ENCODE results near the gene DPH3.

Gene DPH3

DNA sequence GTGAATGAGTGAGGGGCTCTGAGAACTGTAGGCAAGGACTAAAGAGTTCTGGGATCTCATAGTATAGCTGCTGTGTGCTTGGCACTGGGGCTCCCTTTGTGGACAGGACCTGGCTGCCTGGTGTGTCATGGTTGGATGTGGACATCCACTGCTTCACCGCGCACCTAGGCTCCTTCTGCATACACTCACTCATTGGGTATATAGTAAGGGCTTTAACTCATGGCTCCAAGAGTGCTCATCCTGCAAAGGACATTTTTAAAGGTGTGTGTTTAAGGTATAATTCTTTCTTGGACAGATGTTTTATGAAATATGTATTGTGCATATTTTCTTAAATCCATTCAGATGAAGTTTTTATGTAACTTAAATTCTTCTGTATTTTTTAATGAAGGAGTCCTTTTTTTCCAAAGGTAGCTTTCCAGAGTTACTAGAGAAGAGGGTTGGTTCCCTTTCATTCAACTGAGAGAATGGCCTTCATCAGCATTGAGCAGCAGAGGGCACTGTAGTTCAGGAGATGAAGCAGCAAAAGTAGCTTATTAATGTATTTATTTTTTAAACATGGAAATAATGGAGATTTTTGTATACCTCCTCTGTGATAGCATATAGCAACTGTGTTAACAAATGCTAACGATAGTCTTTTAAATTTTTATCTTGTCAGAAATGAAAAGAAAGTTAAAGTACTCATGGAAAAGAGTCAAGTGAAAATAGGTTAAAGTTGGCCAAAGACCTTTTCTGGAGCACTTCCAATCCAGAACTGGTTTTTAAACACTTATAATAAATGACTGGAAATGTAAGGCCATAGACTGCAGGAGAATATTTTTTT lies 25.5 kb upstream of the DPH3 start:
- DNase-seq, result peak; percentile 38 to 56

- no peak for DNase-seq
Observed at GRCh38 chr3:16289144-16289889, 24.6 kb upstream of the DPH3 start.

DNA sequence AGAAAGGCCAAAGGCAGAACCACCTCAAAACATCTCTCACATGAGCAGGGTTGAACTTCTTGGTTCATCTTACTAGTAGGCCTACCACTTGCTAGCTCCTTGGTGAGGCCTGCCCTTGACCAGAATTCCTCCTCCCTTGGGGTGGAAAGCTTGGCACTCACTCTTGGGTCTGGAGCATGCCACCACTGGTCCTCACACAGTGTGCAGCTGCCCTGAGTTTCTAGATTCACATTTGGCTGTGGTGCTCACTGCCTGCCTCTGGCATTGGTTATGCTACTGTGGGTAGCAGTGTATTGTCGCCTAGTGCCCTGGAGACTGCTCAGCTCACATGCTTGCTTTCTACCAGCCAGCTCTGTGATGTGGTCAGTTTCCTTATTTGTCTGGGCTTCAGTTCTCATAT lies 23.9 kb upstream of the DPH3 start:
- DNase-seq, result no peak

DNA sequence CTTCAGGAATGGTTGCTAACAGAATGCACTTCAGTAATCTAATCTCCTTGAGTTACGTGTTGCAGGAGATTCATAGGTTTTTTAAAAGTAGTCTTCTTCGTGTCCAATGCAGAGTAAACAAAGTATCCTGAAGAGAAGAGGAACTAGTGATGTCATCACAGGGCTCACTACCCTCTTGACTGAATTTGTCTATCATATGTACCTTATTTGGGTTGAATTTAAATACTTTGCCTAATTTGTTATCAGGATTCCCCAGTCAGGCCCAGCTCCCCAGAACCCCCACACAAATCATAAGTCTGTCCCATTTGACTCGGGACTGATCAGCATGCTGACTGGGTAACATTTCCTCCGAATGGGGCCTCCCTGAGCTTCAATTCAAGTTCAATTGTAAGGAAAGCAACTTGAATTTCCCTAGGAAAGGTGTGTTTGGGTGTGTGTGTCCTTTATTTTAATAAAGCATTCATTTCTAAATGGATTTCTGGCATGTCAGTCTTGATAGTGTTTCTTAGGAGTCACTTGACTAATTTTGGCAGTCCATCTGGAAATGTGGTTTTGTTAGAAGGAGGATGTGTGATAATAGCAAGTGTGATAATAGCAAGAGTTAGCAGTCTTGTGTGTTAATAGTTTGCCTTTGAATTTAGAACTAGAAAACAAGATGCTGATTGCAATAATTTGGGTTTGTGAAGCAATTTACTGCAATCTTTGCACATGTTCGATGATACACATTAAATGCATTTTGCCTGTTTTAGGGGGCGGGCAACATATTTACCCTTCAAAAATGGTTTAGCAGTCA lies 22.2 kb upstream of the DPH3 start:
- no peak for DNase-seq

- peak; percentile 51 to 76 for DNase-seq
Observed at GRCh38 chr3:16286161-16286560, 21.4 kb upstream of the DPH3 start.

DNA sequence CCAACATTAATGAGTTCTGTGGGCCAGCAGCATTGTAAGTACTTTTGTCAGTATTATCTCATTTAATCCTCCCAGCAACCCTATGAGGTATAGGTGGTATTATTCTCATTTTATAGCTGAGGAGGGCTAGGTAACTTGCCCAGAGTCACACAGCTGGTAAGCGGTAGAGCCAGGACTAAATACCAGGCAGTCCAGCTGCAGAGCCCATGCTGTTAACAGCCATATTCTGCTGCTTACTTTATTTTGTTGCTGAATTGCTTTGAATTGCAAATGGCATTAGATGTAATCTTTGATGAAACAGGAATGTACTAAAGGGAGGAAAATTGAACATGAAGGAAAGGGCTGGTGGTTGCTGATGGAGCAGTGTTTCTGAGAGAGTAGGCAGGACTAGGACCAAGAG lies 19.9 kb upstream of the DPH3 start:
- DNase-seq, result no peak

DNA sequence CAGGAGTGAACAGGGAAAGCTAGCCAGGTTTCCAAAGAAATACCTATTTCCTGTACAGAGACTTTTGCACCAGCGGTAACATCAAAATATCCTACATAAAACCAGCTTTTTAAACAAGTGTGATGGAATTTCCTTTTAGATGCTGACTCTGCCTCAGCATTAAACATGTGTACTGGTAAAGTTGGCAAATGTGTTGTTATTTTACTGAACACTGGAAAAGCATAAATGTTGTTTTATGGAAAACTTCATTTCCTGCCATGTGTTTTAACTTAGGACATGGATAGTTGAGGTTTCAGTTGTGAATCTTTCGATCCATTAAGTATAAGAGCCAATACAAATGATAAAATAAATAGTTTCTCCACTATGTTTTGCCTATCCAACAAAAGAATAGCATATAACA lies 15.9 kb upstream of the DPH3 start:
- DNase-seq, result no peak

- no peak for DNase-seq
Observed at GRCh38 chr3:16279010-16279801, 14.5 kb upstream of the DPH3 start.

- DNase-seq, result no peak
Observed at GRCh38 chr3:16277471-16277870, 12.7 kb upstream of the DPH3 start.

DNA sequence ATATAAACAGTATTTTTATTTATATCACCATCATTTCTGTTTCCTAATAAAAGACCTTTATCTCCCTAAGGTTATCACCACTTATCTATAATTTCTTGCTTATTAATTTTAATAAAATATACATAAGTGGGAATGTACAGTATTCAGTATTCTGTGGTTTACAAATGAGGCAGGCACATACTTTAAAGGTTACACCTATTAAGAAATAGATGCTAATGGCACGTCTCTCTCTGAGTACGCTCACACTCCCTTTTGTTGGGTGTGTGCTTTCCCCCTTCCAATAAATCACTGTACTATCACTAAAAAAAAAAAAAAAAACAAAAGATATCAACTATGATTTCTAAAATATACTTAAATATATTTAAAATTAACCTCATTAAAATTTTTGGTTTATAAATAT lies 9.1 kb upstream of the DPH3 start:
- DNase-seq, result no peak

DNA sequence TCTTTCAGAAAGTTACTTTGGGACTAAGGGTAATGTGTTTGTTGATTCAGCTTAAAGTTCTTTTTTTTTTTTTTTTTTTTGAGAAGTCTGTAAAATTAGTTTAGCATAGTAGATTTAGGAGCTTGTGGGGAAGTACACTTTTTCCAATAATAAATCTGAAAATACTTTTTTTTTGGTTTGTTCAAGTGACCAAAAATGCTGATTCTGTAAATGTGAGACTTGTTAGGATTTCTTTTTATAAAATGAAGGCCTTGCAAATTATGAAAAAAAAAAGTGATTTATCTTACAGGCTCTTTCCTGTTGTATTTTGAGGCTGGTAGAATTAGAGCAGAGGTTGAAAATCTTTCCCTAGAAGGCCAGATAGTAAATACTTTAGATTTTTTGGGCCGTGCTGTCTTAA lies 7.8 kb upstream of the DPH3 start:
- no peak for DNase-seq

DNA sequence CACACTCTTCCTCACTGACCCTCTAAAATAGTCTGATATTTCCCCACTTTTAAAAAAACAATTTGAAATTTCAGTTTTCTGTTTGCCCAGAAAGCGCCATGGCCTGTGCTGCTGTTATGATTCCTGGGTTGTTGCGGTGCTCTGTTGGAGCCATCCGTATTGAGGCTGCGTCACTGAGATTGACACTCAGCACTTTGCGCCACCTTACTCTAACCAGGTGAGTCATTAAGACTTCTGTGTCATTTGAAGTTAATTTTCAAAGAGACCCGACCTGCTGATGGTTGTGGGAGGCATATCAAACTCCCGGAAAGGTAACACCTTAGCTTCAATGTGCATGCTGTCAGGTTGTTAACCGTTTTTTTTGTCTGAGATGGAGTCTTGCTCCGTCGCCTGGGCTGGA lies 6.1 kb upstream of the DPH3 start:
- no peak for DNase-seq

- DNase-seq, result no peak
Observed at GRCh38 chr3:16266714-16267113, 2.0 kb upstream of the DPH3 start.

DNA sequence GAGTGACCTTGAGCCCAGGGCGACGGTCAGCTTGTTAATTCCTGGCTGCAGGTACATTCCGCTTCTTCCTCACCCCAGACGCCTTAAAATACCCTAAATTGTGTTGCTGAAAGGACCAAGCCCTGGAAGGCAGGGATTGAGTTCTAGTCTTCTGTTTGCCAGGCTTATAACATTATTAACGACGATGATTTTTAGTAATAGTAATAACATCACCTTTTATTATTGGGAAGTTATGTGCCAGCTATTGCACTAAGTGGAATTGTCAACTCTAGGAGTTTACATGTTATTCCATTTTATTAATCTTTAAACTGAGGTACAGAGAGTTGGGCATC lies 678 bp upstream of the DPH3 start:
- no peak for DNase-seq

DNA sequence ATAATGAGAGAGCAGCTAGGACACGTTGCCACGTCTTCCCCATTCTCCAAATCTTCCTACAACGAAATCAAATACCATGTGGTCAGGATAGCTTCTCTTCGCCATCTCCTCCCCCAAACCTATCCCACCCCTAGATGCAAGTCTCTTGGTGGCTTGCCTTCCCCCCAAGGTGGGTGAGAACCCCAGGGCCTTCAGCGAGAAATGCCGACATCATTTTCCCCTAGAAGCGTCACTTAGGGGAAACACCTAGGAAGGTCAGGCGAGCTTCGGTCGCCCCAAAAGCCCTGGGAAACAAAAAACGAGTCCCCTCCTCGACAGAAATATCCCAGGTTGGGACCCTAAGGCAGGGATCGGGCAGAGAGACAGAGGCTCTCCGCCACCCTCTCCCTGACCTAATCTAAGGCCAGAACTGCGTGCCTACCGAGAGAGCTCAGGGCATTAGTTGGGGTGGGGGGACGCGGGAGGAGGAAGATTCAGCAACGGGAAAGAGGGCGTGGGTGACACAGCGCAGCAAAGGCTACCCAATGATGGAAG lies 502 bp downstream of the DPH3 start:
- no peak for DNase-seq

- DNase-seq, result no peak
Observed at GRCh38 chr3:16262174-16262573, 2.6 kb downstream of the DPH3 start.

GRCh38 chr3:16260046-16260445 lies 4.7 kb downstream of the DPH3 start:
- DNase-seq, result no peak

DNA sequence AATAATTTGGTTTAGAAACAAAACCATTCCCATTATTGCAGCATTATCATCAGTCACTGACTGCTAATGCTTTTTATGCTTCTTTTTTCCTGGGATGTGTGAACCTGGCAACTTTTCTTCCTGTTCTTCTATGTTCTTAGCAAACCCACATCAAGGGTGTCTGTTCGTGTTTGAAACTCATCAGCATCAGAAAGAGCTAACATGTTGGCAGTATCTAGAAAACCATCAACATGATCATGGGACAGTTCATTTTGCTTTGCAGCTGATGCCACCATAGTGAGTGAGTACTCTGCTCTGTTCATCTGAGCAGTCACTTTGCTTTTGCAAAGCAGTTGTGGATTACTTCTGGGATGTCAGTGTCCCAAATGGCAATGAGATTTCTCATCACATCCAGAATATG lies 5.9 kb downstream of the DPH3 start:
- DNase-seq, result no peak

GRCh38 chr3:16258177-16258576 lies 6.6 kb downstream of the DPH3 start:
- DNase-seq, result no peak

DNA sequence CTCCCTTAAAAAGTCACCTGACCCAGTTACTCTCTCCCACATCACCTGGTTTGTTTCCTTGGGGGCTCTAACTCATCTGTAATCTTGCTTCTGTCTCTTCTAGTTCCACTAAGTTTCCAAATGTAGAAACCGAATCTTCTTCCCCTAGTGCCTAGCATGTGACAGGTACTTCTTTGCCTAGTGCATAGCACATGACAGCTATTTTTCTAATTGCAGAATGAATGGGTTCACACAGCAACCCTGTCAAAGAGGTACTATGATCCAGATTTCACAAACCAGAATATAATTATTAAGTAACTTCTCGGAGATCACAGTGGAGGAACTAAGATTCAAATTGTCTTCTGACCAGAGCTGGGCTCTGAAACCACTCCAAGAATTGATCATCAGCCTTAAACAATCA lies 7.4 kb downstream of the DPH3 start:
- DNase-seq, result no peak

DNA sequence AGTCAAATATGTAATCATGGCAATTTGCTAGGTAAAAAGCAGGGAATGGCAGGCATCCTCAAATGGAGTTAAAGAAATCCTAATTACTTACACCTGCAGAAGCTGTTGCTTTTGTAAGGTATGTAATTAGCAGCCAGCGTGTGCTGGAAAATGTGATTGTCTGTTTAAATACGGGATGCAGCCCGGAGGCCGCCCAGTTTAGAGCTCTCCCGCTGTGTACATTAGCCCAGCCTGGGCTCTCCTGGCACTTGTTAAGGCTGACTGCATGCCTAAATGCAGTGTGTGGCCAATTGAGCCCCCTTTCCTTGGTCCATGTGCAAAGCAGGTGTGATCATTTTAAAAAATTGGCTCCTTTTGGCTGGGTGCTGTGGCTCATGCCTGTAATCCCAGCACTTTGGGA lies 9.0 kb downstream of the DPH3 start:
- DNase-seq, result no peak

- no peak for DNase-seq
Observed at GRCh38 chr3:16255326-16255725, 9.4 kb downstream of the DPH3 start.

DNA sequence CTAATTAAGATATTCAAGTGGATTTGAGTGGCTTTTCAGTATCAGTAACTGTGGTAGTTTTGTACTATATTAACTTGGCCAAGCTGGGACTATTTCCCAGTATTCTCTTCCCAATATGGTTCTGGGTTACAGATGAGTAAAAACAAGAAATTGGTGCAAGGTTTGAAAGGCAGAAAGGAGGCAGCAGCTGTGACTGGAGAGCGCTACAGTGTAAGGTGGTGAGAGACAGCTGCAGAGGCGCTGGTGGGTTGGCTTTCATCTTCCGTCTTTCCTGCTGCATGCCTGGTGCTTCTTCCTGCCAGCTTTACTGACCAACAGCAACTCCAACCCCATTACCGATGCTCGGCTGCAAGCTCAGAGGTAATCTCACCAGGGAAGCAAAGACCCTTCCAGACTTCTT lies 9.8 kb downstream of the DPH3 start:
- no peak for DNase-seq

Data from stimulated activated CD4-positive, alpha-beta T cell treated with anti-CD3 and anti-CD28 coated beads, Interleukin-4, amount 100 ng/mL, for 4 hours (primary cell).